Osteoblast (primary cell): Measurements from ENCODE around the gene RBX1. TPM values are rescaled to one million over a fixed set of nuclear protein-coding genes. Genes with fewer than 3 reads are reported as not detected.
"Not testable (repeated sequence)": the region's sequence is repeated elsewhere in the genome, so short reads cannot be mapped to it uniquely, and the experiment has no call there.

Experiments used
- DNase-seq: peaks from one replicate; pipeline ENCODE4 v3.0.0; 2011; ENCODE audit warnings: low spot score, mixed read lengths; ENCODE audit not compliant: insufficient read length; ENCODE audit errors: missing footprints
- H2AFZ ChIP-seq: 2 replicates; pipeline ENCODE4 v1.6.0; 2011; ENCODE audit warnings: mild to moderate bottlenecking, low read length
- H3K27ac ChIP-seq: 2 replicates; pipeline ENCODE4 v1.5.1; 2011; ENCODE audit warnings: mild to moderate bottlenecking, low read depth, low read length, moderate library complexity
- H3K27me3 ChIP-seq: 2 replicates; pipeline ENCODE4 v1.6.0; 2012; ENCODE audit warnings: mild to moderate bottlenecking, control low read depth, inconsistent platforms, low read length, moderate library complexity; ENCODE audit not compliant: insufficient read depth
- H3K36me3 ChIP-seq: 2 replicates; pipeline ENCODE4 v1.5.1; 2011; ENCODE audit warnings: mild to moderate bottlenecking, low read length, control low read depth, moderate library complexity; ENCODE audit not compliant: insufficient read depth
- H3K4me1 ChIP-seq: 2 replicates; pipeline ENCODE4 v1.5.1; 2011; ENCODE audit warnings: mild to moderate bottlenecking, low read length, control low read depth, moderate library complexity; ENCODE audit not compliant: insufficient read depth
- H3K4me2 ChIP-seq: 2 replicates; pipeline ENCODE4 v1.6.0; 2011; ENCODE audit warnings: mild to moderate bottlenecking, low read length; ENCODE audit not compliant: insufficient read depth
- H3K4me3 ChIP-seq: fragments of 200-600 bp; sonication (generic); 3 replicates; pipeline ENCODE4 v1.5.1; 2012; ENCODE audit warnings: mild to moderate bottlenecking, low read length, inconsistent platforms; ENCODE audit not compliant: insufficient read depth
- H3K79me2 ChIP-seq: 2 replicates; pipeline ENCODE4 v1.6.0; 2012; ENCODE audit warnings: mild to moderate bottlenecking, low read length, control low read depth, inconsistent platforms; ENCODE audit not compliant: insufficient read depth
- H3K9me3 ChIP-seq: 2 replicates; pipeline ENCODE4 v1.5.1; 2011; ENCODE audit warnings: low read depth, low read length, control low read depth
- H4K20me1 ChIP-seq: 2 replicates; pipeline ENCODE4 v1.6.0; 2012; ENCODE audit warnings: mild to moderate bottlenecking, low read length, control low read depth; ENCODE audit not compliant: insufficient read depth
- CTCF ChIP-seq: IDR thresholded peaks from 2 replicates; pipeline ENCODE4 v1.5.1; 2011; ENCODE audit warnings: mild to moderate bottlenecking, low read depth, low read length, moderate library complexity; ENCODE audit errors: extremely low read depth
- total RNA-seq: library from RNA; depleted of rRNA; stranded (reverse); fragments of >200 nt; gene quantifications from 2 replicates; pipeline ENCODE4 v1.2.3, GENCODE V29; 2012

RBX1 gene
- total RNA-seq, result 28.2 and 38.3 TPM in 2 replicates

- DNase-seq, result peak; percentile 99
- Histone ChIP-seq H3K9me3 (no peaks in the 10 kb centered on the region), H3K27me3 (no peaks in the 10 kb centered on the region), H3K36me3 (peaks cover 27% of the 10 kb centered on the region), H2AFZ (peak within 1 kb of the TSS; percentile 97), H3K4me2 (peak within 1 kb of the TSS; percentile 99), H4K20me1 (no peaks in the 10 kb centered on the region), H3K79me2 (peaks cover 48% of the 10 kb centered on the region), H3K4me3 (peak within 1 kb of the TSS; percentile 99), H3K4me1 (peaks cover 17% of the 10 kb centered on the region), H3K27ac (peak within 1 kb of the TSS; percentile 92)
- TF ChIP-seq CTCF, result no peak
Observed at GRCh38 chr22:40950962-40951794, at the start of gene RBX1. Gene RBX1, plus strand, starts transcription at chr22:40951378. Its CDS starts 21 bp downstream, at chr22:40951399.

DNA sequence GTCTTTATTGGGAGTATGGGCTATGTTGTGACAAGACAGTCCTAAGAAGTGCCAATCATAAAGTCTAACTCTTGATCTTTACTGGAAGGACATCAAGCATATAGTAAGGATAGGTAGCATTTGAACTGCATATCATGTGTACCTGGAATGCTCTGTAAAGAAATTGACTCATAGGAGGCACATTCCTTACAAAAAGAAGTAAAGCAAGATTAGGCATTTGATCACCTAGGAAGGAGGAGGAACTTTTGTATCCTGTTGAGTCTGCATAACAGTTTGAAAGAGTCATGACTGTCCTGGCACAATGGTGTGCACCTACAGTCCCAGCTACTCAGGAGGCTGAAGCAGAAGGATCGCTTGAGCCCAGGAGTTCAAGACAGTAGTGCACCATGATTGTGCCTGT lies 47.1 kb upstream of the RBX1 start:
- Histone ChIP-seq H4K20me1 (no peaks in the 10 kb centered on the region), H3K4me3 (no peak overlapping the region), H3K79me2 (no peaks in the 10 kb centered on the region), H2AFZ (no peak overlapping the region), H3K9me3 (no peaks in the 10 kb centered on the region), H3K4me2 (no peak overlapping the region), H3K27me3 (no peaks in the 10 kb centered on the region), H3K27ac (no peak overlapping the region), H3K4me1 (no peaks in the 10 kb centered on the region), H3K36me3 (peaks cover 20% of the 10 kb centered on the region)
- no peak for TF ChIP-seq CTCF
- no peak for DNase-seq

GRCh38 chr22:40908895-40909294 lies 42.3 kb upstream of the RBX1 start:
- Histone ChIP-seq H3K27ac (no peak overlapping the region), H4K20me1 (no peaks in the 10 kb centered on the region), H3K4me3 (no peak overlapping the region), H3K36me3 (peaks cover 28% of the 10 kb centered on the region), H3K4me2 (no peak overlapping the region), H3K79me2 (no peaks in the 10 kb centered on the region), H3K9me3 (no peaks in the 10 kb centered on the region), H3K27me3 (no peaks in the 10 kb centered on the region), H2AFZ (no peak overlapping the region), H3K4me1 (no peaks in the 10 kb centered on the region)
- no peak for DNase-seq
- TF ChIP-seq CTCF, result no peak

- no peak overlapping the region for H2AFZ ChIP-seq
- peaks cover 37% of the 10 kb centered on the region for H3K36me3 ChIP-seq
- no peak overlapping the region for H3K4me3 ChIP-seq
- H3K27me3 ChIP-seq, result no peaks in the 10 kb centered on the region
- no peak overlapping the region for H3K27ac ChIP-seq
- no peak for DNase-seq
- TF ChIP-seq CTCF, result no peak
- H3K79me2 ChIP-seq, result no peaks in the 10 kb centered on the region
- H3K4me1 ChIP-seq, result no peaks in the 10 kb centered on the region
- H4K20me1 ChIP-seq, result no peaks in the 10 kb centered on the region
- H3K9me3 ChIP-seq, result no peaks in the 10 kb centered on the region
- no peak overlapping the region for H3K4me2 ChIP-seq
Observed at GRCh38 chr22:40911772-40912171, 39.4 kb upstream of the RBX1 start.

DNA sequence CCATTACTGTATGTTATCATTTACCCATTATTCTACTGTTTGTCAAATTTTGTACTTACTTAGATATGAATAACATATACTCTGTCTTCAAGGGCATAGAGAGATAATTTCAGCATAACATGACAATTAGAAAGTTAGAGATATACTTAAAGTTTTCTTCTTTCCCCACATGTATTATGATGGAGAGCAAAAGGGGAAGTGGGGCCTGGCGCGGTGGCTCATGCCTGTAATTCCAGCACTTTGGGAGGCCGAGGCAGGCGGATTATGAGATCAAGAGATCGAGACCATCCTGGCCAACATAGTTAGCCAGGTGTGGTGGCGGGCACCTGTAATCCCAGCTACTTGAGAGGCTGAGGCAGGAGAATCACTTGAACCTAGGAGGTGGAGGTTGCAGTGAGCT lies 38.2 kb upstream of the RBX1 start:
- not testable (repeated sequence) for H3K79me2 ChIP-seq, H3K27me3 ChIP-seq, H2AFZ ChIP-seq, H3K4me3 ChIP-seq, DNase-seq, H3K27ac ChIP-seq, H4K20me1 ChIP-seq, H3K4me1 ChIP-seq, H3K4me2 ChIP-seq, H3K9me3 ChIP-seq
- H3K36me3 ChIP-seq, result peaks cover 39% of the 10 kb centered on the region
